Measurements from ENCODE around the gene CA10.

CA10 gene

DNA sequence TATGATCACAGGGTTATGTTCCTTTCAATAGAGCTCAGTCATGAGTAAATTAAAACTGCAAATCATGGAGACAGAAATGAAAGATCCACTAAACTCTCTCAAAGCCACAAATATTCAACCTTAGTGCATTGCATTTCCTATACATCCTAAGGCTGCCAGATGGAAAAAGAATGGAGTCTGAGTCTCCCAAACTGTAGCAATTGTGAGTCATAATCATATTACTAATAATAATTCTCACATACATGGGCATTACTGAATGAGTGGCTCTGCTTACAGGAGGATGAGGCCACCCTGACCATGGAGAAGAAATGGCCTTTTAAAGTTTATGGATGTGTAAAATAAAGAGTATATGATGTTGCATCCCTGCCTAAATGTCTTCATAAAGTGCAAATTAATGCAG, 3.2 kb downstream of the CA10 start:
- no peaks in the 10 kb centered on the region for H3K79me2 ChIP-seq (ENCODE audit: control insufficient read depth, insufficient read depth, low read length, poor library complexity)
- no peak overlapping the region for H3K27ac ChIP-seq (ENCODE audit: low read depth, low read length)
- peaks cover 3% of the 10 kb centered on the region for H3K9me3 ChIP-seq (ENCODE audit: insufficient read depth, low read depth, low read length)
- no peak overlapping the region for H3K9ac ChIP-seq (ENCODE audit: low read length)
- H4K91ac ChIP-seq (ENCODE audit: low read depth, low read length) = no peak overlapping the region
- no peak overlapping the region for H3K14ac ChIP-seq (ENCODE audit: low read length)
- no peak overlapping the region for H2BK120ac ChIP-seq (ENCODE audit: insufficient read depth, low read length, poor library complexity)
- H3K4me3 ChIP-seq (ENCODE audit: low read depth, low read length) = no peak overlapping the region
- no peak for DNase-seq
- H3K23ac ChIP-seq (ENCODE audit: low read length) = no peak overlapping the region
- no peak overlapping the region for H2AFZ ChIP-seq (ENCODE audit: insufficient read depth, low read length, poor library complexity)
- no peak overlapping the region for H3K4ac ChIP-seq (ENCODE audit: low read depth, low read length)
- H4K12ac ChIP-seq (ENCODE audit: low read depth, low read length) = no peak overlapping the region
- no peak overlapping the region for H2AK5ac ChIP-seq (ENCODE audit: low read length)
- H3K79me1 ChIP-seq (ENCODE audit: low read length) = no peaks in the 10 kb centered on the region
- peaks cover 8 to 10% of the 10 kb centered on the region in 2 experiments for H3K4me1 ChIP-seq (ENCODE audit: control insufficient read depth in 1 of 2, insufficient read depth in 2 of 2, low read length in 2 of 2)
- no peak overlapping the region for H3K4me2 ChIP-seq (ENCODE audit: low read length)
- H2BK5ac ChIP-seq (ENCODE audit: low read depth, low read length, poor library complexity) = no peak overlapping the region
- H3K36me3 ChIP-seq (ENCODE audit: control insufficient read depth in 1 of 2, insufficient read depth in 2 of 2, low read length in 2 of 2) = no peaks in the 10 kb centered on the region
- no peak overlapping the region for H4K8ac ChIP-seq (ENCODE audit: low read depth, low read length)
- no peak overlapping the region for H3K18ac ChIP-seq (ENCODE audit: low read length)
- H2BK12ac ChIP-seq (ENCODE audit: low read length) = no peak overlapping the region
- H3K27me3 ChIP-seq (ENCODE audit: insufficient read depth, low read length) = peaks cover 38% of the 10 kb centered on the region

DNA sequence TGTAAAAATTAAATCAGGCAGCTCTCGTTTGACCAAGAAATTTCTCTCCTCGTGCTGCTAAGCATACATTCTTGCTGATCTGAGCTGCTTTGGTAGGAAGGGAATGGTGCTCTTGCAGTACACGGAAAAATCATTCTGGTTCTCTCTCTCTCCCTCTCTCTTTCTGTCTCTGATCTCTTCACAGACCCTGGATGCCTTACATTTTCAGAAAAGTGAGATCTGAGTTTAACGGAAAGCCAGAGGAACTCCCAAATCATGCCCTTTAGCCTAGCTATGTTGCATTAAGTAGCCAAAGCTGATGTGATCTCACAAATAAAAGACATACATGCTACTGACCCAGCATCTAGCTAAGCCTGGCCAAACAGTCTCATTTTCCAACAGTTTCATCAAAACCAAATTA, 4.0 kb downstream of the CA10 start:
- WGBS (ENCODE audit: extremely low coverage, insufficient coverage, insufficient read length) = no CpG with 5 or more reads among the region's 4 CpGs
- no peak overlapping the region for H3K4me2 ChIP-seq (ENCODE audit: low read length)

DNA sequence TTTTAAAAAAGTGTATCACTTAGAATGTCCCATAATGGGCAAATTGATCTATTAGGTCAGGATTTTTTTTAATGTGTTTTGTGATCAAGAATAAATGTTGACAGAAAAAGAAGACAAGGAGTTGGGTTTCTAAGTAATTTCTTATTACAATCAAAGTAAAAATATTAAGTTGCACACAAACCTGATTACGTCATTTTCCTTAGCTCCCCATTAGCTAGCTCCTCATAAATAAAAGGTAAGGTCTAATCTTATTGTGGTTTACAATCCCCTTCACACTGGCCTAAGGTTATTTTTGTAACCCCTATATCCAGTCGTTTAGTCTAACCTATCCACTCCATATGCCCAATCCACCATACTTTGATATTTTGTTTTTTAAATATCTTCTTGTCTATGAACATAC, 7.6 kb downstream of the CA10 start:
- DNase-seq = no peak
- H2BK12ac ChIP-seq (ENCODE audit: low read length) = no peak overlapping the region
- H3K4me3 ChIP-seq (ENCODE audit: low read depth, low read length) = no peak overlapping the region
- no peaks in the 10 kb centered on the region for H3K27me3 ChIP-seq (ENCODE audit: insufficient read depth, low read length)
- no peak overlapping the region for H3K27ac ChIP-seq (ENCODE audit: low read depth, low read length)
- H3K4me2 ChIP-seq (ENCODE audit: low read length) = no peak overlapping the region
- H3K9ac ChIP-seq (ENCODE audit: low read length) = no peak overlapping the region
- no peak overlapping the region for H3K4ac ChIP-seq (ENCODE audit: low read depth, low read length)
- no peak overlapping the region for H4K12ac ChIP-seq (ENCODE audit: low read depth, low read length)
- no peaks in the 10 kb centered on the region for H3K79me2 ChIP-seq (ENCODE audit: control insufficient read depth, insufficient read depth, low read length, poor library complexity)
- no peaks in the 10 kb centered on the region for H3K9me3 ChIP-seq (ENCODE audit: insufficient read depth, low read depth, low read length)
- H3K23ac ChIP-seq (ENCODE audit: low read length) = no peak overlapping the region
- no peak overlapping the region for H4K8ac ChIP-seq (ENCODE audit: low read depth, low read length)
- no CpG with 5 or more reads among the region's 2 CpGs for WGBS (ENCODE audit: extremely low coverage, insufficient coverage, insufficient read length)
- peaks cover 1% of the 10 kb centered on the region for H3K79me1 ChIP-seq (ENCODE audit: low read length)
- H2BK120ac ChIP-seq (ENCODE audit: insufficient read depth, low read length, poor library complexity) = no peak overlapping the region
- H2BK5ac ChIP-seq (ENCODE audit: low read depth, low read length, poor library complexity) = no peak overlapping the region
- H2AK5ac ChIP-seq (ENCODE audit: low read length) = no peak overlapping the region
- H3K14ac ChIP-seq (ENCODE audit: low read length) = no peak overlapping the region
- H3K18ac ChIP-seq (ENCODE audit: low read length) = no peak overlapping the region
- H4K91ac ChIP-seq (ENCODE audit: low read depth, low read length) = no peak overlapping the region
- H3K4me1 ChIP-seq (ENCODE audit: control insufficient read depth in 1 of 2, insufficient read depth in 2 of 2, low read length in 2 of 2) = no peaks in the 10 kb centered on the region
- no peak overlapping the region for H2AFZ ChIP-seq (ENCODE audit: insufficient read depth, low read length, poor library complexity)
- H3K36me3 ChIP-seq (ENCODE audit: control insufficient read depth in 1 of 2, insufficient read depth in 2 of 2, low read length in 2 of 2) = no peaks in the 10 kb centered on the region

More for the DNA sequence above, 4.0 kb downstream of the CA10 start:
- Histone ChIP-seq H2BK5ac (ENCODE audit: low read depth, low read length, poor library complexity) (no peak overlapping the region), H3K27me3 (ENCODE audit: insufficient read depth, low read length) (peaks cover 30% of the 10 kb centered on the region), H3K4me1 (ENCODE audit: control insufficient read depth in 1 of 2, insufficient read depth in 2 of 2, low read length in 2 of 2) (peaks cover 8 to 10% of the 10 kb centered on the region in 2 experiments), H2AFZ (ENCODE audit: insufficient read depth, low read length, poor library complexity) (no peak overlapping the region), H4K12ac (ENCODE audit: low read depth, low read length) (no peak overlapping the region), H2AK5ac (ENCODE audit: low read length) (no peak overlapping the region), H3K4ac (ENCODE audit: low read depth, low read length) (no peak overlapping the region), H4K8ac (ENCODE audit: low read depth, low read length) (no peak overlapping the region), H3K18ac (ENCODE audit: low read length) (no peak overlapping the region), H3K4me3 (ENCODE audit: low read depth, low read length) (no peak overlapping the region), H3K36me3 (ENCODE audit: control insufficient read depth in 1 of 2, insufficient read depth in 2 of 2, low read length in 2 of 2) (no peaks in the 10 kb centered on the region), H3K14ac (ENCODE audit: low read length) (no peak overlapping the region), H3K23ac (ENCODE audit: low read length) (no peak overlapping the region), H3K27ac (ENCODE audit: low read depth, low read length) (no peak overlapping the region), H2BK120ac (ENCODE audit: insufficient read depth, low read length, poor library complexity) (no peak overlapping the region), H3K9ac (ENCODE audit: low read length) (no peak overlapping the region), H4K91ac (ENCODE audit: low read depth, low read length) (no peak overlapping the region), H2BK12ac (ENCODE audit: low read length) (no peak overlapping the region), H3K79me2 (ENCODE audit: control insufficient read depth, insufficient read depth, low read length, poor library complexity) (no peaks in the 10 kb centered on the region), H3K9me3 (ENCODE audit: insufficient read depth, low read depth, low read length) (no peaks in the 10 kb centered on the region), H3K79me1 (ENCODE audit: low read length) (no peaks in the 10 kb centered on the region)
- no peak for DNase-seq

DNA sequence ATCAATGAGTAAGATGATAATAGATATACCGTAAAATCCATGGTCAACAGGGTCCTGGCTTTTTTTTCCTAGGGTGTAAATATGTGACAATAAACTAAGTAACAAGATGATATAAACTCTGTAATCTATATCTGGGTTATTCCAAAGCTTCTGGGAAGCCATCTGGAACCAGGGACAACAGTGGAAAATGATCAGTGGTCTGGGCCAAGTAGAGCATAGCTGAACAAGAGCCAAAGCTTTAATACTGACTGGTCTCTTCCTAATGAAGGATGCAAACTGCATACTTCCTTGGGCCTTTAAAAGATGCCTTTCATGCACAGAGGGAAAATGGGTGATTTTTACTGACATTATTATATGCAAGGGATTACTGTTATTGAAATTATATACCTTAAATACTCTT, 8.9 kb downstream of the CA10 start:
- H2AFZ ChIP-seq (ENCODE audit: insufficient read depth, low read length, poor library complexity) = no peak overlapping the region
- no peak overlapping the region for H3K18ac ChIP-seq (ENCODE audit: low read length)
- WGBS (ENCODE audit: extremely low coverage, insufficient coverage, insufficient read length) = no CpG with 5 or more reads among the region's 1 CpG
- H3K79me2 ChIP-seq (ENCODE audit: control insufficient read depth, insufficient read depth, low read length, poor library complexity) = no peaks in the 10 kb centered on the region
- peaks cover 1% of the 10 kb centered on the region for H3K79me1 ChIP-seq (ENCODE audit: low read length)
- H2BK12ac ChIP-seq (ENCODE audit: low read length) = no peak overlapping the region
- no peak overlapping the region for H2BK5ac ChIP-seq (ENCODE audit: low read depth, low read length, poor library complexity)
- no peak overlapping the region for H4K12ac ChIP-seq (ENCODE audit: low read depth, low read length)
- H3K23ac ChIP-seq (ENCODE audit: low read length) = no peak overlapping the region
- H3K4me1 ChIP-seq (ENCODE audit: control insufficient read depth in 1 of 2, insufficient read depth in 2 of 2, low read length in 2 of 2) = no peaks in the 10 kb centered on the region
- H3K9ac ChIP-seq (ENCODE audit: low read length) = no peak overlapping the region
- no peak overlapping the region for H3K27ac ChIP-seq (ENCODE audit: low read depth, low read length)
- H4K91ac ChIP-seq (ENCODE audit: low read depth, low read length) = no peak overlapping the region
- H3K36me3 ChIP-seq (ENCODE audit: control insufficient read depth in 1 of 2, insufficient read depth in 2 of 2, low read length in 2 of 2) = no peaks in the 10 kb centered on the region
- no peaks in the 10 kb centered on the region for H3K9me3 ChIP-seq (ENCODE audit: insufficient read depth, low read depth, low read length)
- no peak overlapping the region for H2AK5ac ChIP-seq (ENCODE audit: low read length)
- H4K8ac ChIP-seq (ENCODE audit: low read depth, low read length) = no peak overlapping the region
- H3K4me2 ChIP-seq (ENCODE audit: low read length) = no peak overlapping the region
- H3K14ac ChIP-seq (ENCODE audit: low read length) = no peak overlapping the region
- no peak for DNase-seq
- no peak overlapping the region for H3K4ac ChIP-seq (ENCODE audit: low read depth, low read length)
- H3K4me3 ChIP-seq (ENCODE audit: low read depth, low read length) = no peak overlapping the region
- no peaks in the 10 kb centered on the region for H3K27me3 ChIP-seq (ENCODE audit: insufficient read depth, low read length)
- H2BK120ac ChIP-seq (ENCODE audit: insufficient read depth, low read length, poor library complexity) = no peak overlapping the region

Data from trophoblast cell (in vitro differentiated cells and primary cell).